GDM1 (cell line): ENCODE data around the gene NAP1L1.
A peak's percentile ranks its signal among the peaks of the same experiment; 100 is the strongest.

Source experiments
- DNase-seq: peaks from one replicate; lab custom pipeline; 2025; lab: John Stamatoyannopoulos, UW

NAP1L1 gene

DNA sequence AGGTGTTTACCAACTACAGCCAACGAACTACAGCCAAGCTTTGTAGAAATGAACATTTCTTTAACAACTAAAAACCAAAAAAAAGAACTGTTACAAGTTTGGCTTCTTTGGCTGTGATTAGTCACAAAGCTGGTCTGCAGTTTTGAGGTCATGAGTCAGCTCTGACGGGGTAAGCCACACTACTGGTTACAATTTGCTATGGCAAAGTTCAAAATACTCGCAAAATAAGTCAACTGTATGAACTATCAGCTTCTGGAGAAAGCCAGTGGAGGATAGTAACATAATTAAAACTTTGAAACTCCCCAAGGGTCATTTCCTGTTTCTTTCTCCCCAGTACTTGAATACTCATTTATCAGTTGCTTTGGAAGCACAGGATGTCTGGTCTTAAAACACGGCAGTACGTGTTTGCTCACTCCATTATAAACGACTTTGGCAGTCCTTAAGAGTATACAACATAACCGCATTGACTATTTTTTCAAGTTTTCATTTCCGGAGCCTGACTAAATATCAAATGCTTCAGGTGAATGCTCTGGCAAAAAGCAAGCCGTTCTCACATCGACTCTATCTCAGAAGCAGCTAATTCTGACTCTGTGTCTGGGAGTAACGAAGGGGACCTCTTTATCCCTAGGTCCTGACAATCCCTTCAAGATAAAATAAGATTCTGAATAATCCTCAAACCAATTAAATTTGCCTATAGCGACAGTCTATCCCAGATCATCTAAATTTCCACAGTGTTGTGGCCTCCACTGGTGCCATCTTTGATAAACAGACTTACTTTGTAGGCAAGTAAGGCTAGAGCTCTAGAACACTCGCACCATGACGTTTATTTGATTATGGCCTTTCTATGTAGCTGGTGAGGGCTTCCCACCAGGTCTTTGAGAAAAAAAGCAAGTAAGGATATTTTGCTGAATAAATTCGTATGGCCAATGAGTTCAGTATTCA lies 63.5 kb downstream of the NAP1L1 start:
- peak; percentile 28 for DNase-seq

GRCh38 chr12:76020281-76020680 lies 64.2 kb downstream of the NAP1L1 start:
- DNase-seq: peak; percentile 68

GRCh38 chr12:76018672-76019071 lies 65.8 kb downstream of the NAP1L1 start:
- no peak for DNase-seq

GRCh38 chr12:76018111-76018510 lies 66.4 kb downstream of the NAP1L1 start:
- DNase-seq: no peak

DNA sequence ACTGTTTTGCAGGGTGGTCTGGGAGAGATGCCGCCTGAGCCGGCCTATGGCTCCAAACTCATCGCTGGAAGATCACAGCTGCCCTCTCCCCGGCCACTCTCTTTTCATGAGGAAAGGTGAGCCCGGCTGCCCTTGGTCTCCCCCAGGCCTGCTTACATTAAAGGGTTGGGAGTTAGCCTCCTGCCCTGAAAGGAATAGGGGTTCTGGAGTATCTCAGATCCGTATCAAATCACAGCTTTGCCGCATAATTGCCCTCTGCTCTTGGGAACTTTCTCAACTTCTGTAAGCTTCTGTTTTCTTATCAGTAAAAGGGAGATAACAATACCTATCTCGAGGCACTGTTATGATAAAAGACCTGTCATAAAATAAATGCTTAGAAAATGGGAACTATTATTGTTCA lies 70.5 kb downstream of the NAP1L1 start:
- no peak for DNase-seq

- no peak for DNase-seq
Observed at GRCh38 chr12:76013603-76014002, 70.9 kb downstream of the NAP1L1 start.

- no peak for DNase-seq
Observed at GRCh38 chr12:76012644-76013043, 71.8 kb downstream of the NAP1L1 start.

GRCh38 chr12:76010732-76011458 lies 73.6 kb downstream of the NAP1L1 start:
- no peak for DNase-seq

DNA sequence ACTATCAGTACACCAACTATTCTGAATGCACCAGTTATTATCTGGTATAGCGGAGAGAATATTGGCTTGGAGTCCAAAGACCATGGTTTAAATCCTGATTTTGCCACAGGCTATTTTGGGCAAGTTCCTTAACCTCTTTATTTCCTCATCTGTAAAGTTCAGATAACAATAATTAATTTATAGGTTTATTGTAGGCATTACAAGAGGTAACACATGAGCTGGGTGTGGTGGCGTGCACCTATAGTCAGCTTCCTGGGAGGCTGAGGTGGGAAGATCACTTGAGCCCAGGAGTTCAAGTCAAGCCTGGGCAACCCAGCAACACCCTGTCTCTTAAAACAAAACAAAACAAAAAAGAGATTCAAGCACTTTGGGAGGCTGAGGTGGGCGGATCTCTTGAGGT lies 76.1 kb downstream of the NAP1L1 start:
- DNase-seq: no peak

- no peak for DNase-seq
Observed at GRCh38 chr12:76007640-76008039, 76.8 kb downstream of the NAP1L1 start.

DNA sequence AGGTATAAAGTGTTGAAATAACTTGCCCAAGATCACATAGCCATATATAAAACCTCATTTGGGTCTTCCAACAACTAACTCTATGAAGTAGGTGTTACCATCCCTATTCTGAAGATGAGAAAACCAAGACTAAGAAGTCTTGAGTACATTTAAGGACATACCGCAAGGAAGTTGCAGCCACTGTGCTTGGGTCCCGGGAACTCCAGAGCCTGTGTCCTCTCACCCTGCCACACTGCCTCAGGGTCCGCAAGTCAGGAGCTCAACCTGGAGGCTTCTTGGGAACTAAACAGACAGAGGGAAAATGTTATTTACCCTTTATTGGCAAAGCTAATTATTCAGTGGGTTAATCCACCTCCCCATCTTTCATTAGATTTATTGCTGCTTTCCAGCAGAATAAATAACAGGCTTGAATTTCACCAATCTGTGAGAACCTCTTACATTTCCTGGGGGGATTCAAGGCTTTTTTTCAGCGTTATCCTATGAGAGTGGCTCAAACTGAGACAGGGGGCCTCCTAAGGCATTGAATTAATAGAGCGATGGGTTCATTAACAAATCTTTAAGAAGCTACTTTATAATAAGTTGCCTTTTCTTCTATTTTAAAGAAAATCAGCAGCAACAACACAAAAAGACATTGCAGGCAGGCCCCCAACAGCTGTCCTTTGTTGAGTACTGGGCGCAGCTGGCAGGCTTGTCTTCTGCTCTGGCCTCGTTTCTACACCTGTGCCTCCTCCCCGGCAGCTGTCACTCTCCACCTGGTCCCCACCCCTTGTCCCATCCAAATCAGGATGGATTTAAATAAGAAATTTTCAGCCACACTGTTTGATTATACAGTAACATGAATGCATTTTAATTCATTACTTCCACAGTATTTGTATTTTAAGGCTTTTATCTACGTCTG lies 78.2 kb downstream of the NAP1L1 start:
- no peak for DNase-seq

GRCh38 chr12:76003355-76003638 lies 81.2 kb downstream of the NAP1L1 start:
- no peak for DNase-seq

GRCh38 chr12:76002598-76003354 lies 81.7 kb downstream of the NAP1L1 start:
- no peak for DNase-seq

- DNase-seq: no peak
Observed at GRCh38 chr12:75998292-75999063, 86.0 kb downstream of the NAP1L1 start.

- DNase-seq: no peak
Observed at GRCh38 chr12:75997658-75998057, 86.8 kb downstream of the NAP1L1 start.

DNA sequence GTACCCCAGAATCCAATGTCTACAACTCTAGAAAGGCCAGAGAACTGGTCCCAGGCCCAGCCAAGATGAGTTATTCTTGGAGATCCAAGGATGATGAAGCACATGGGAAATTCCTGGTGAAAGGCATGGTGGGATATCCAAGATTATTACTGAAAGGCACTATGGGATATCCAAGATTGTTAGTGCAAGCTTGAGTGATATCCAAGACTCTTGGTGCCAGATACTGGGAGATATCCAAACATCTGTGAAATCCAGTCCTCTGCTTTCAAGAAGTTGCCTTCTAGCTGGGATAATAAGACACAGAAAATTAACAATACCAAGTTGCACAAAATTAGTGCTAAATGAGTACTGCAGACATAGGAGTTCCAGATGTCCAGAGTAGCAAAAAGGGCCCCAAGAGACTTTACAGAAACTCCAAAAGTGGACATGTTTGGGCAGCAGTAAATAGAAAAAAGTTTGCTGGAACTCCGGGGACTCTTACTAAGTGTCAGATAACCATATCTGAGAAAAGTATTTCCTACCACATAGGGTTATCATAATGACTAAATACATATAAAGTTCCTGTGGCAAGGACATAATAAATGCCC lies 87.5 kb downstream of the NAP1L1 start:
- DNase-seq: no peak

- DNase-seq: no peak
Observed at GRCh38 chr12:75995691-75996090, 88.8 kb downstream of the NAP1L1 start.

DNA sequence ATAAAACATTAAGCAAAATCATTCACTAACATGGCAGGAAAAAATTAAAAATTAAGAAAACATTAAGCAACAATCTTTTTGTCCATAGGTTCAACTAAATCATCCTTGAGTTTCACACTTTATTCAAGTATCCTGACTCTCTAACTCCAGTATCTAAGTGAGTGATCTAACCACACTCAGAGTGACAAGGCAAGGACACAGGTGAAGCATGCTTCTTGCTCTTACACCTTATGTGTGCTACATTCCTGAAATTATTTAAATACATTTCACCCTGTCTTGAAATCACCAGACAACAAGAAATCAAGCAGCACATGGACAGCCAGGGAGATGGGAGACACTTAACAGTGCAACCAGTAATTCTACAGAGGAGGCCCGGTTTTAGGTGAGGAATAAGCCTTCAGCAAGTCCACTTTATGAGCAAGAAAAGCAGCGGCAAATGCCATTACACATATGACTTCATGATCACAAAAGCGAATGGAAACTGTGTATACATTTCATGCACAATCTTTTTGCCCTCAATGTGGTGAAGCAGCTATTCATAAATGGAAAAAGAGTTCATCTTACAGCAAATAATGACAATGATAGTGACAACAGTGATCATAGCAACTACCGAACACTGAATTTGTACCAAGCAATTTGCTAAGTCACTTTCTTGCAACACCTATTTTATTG lies 90.3 kb downstream of the NAP1L1 start:
- DNase-seq: no peak

DNA sequence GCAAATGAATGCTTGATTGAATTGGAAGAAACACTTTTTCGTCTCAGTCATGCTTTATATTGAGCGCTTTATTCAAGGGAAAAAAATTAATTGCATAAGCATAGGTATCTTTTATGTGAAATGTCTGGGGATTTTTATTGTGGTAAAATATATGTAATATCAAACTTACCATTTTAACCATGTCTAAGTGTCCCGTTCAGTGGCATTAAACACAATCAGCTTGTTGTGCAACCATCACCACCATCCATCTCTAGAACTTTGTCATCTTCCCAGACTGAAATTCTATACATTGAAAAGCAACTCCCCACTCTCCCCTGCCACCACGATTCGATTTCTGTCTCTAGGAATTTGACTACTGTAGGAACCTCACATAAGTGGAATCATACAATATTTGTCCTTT lies 92.7 kb downstream of the NAP1L1 start:
- DNase-seq: no peak
